Fibroblast of pulmonary artery (primary cell): ENCODE data around the gene NAT16.
A peak's percentile ranks its signal among the peaks of the same experiment; 100 is the strongest.

Experiments used
- DNase-seq: peaks from one replicate; pipeline ENCODE4 v3.0.0-alpha.2; 2010; ENCODE audit warnings: low read depth
- H3K4me3 ChIP-seq: replicated peaks from 2 replicates; pipeline ENCODE4 v1.5.1; 2011; ENCODE audit warnings: low read depth, mild to moderate bottlenecking, control low read depth, low read length, moderate library complexity
- TF ChIP-seq, protein P1 (sequence below): IDR thresholded peaks from 2 replicates; pipeline ENCODE4 v1.5.1; 2011; ENCODE audit warnings: mild to moderate bottlenecking, control low read depth, low read length, inconsistent platforms; ENCODE audit errors: missing control alignments

NAT16 gene

GRCh38 chr7:101189109-101189508 lies 9.0 kb upstream of the NAT16 start:
- DNase-seq = no peak
- TF ChIP-seq, protein P1, sequence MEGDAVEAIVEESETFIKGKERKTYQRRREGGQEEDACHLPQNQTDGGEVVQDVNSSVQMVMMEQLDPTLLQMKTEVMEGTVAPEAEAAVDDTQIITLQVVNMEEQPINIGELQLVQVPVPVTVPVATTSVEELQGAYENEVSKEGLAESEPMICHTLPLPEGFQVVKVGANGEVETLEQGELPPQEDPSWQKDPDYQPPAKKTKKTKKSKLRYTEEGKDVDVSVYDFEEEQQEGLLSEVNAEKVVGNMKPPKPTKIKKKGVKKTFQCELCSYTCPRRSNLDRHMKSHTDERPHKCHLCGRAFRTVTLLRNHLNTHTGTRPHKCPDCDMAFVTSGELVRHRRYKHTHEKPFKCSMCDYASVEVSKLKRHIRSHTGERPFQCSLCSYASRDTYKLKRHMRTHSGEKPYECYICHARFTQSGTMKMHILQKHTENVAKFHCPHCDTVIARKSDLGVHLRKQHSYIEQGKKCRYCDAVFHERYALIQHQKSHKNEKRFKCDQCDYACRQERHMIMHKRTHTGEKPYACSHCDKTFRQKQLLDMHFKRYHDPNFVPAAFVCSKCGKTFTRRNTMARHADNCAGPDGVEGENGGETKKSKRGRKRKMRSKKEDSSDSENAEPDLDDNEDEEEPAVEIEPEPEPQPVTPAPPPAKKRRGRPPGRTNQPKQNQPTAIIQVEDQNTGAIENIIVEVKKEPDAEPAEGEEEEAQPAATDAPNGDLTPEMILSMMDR = no peak
- H3K4me3 ChIP-seq = no peak overlapping the region

- TF ChIP-seq, protein P1 = no peak
- no peak overlapping the region for H3K4me3 ChIP-seq
- no peak for DNase-seq
Observed at GRCh38 chr7:101186844-101187428, 6.8 kb upstream of the NAT16 start.

- no peak overlapping the region for H3K4me3 ChIP-seq
- TF ChIP-seq, protein P1 = no peak
- no peak for DNase-seq
Observed at GRCh38 chr7:101186194-101186593, 6.1 kb upstream of the NAT16 start.

GRCh38 chr7:101185258-101185839 lies 5.3 kb upstream of the NAT16 start:
- DNase-seq = no peak
- TF ChIP-seq, protein P1 = no peak
- H3K4me3 ChIP-seq = no peak overlapping the region

DNA sequence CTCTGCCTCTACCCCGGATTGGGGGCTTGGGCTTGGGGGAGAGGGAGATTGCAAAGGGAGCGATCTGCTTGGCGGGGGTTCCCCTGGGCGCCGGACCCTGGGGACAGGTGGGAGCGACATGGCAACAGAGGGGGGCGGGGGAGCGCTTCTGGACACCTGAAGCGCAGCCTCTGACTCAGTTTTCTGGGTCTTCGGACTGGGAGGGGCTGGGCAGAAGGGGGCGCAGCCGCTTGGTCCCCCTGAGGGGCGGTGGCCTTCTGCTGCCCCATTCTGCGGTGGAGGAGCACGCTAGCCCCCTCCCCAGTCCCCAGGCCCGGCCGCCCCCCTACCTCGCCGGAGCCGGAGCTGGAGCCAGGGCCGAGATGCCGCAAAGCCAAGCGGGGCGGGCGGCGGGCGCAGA lies 380 bp downstream of the NAT16 start:
- DNase-seq = no peak
- TF ChIP-seq, protein P1 = no peak
- H3K4me3 ChIP-seq = no peak overlapping the region

- no peak for DNase-seq
- no peak overlapping the region for H3K4me3 ChIP-seq
- TF ChIP-seq, protein P1 = no peak
Observed at GRCh38 chr7:101179117-101179516, 976 bp downstream of the NAT16 start.

DNA sequence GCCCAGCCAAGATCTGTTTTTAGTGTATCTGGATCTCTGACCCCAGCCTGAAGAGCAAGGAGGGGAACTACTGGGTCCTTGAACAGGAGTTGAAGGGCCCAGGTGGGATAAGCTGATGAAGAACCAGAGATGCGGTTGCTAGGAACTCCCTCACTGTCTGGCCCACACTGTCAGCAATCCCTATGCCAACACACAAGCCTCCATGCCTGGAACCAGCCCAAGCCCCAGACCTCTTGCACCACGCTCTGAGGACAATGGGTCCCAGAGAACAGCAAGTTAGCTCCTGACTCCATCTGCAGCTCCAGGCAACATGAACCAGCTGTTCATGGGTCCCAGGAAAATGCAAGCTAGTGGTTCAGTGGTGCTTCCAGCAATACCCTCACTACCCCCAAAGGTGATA lies 2.4 kb downstream of the NAT16 start:
- H3K4me3 ChIP-seq = no peak overlapping the region
- TF ChIP-seq, protein P1 = no peak
- DNase-seq = peak; percentile 77
